Stimulated activated CD8-positive, alpha-beta memory T cell treated with anti-CD3 and anti-CD28 coated beads, Interleukin-15, amount 100 ng/mL, for 1 hour (primary cell): ENCODE results near the gene FBXO42.
"Not testable (repeated sequence)": the region's sequence is repeated elsewhere in the genome, so short reads cannot be mapped to it uniquely, and the experiment has no call there.

Source experiments
- DNase-seq: peaks from one replicate; pipeline ENCODE4 v3.0.0-alpha.2; 2020; ENCODE audit warnings: low read depth

FBXO42 gene

DNA sequence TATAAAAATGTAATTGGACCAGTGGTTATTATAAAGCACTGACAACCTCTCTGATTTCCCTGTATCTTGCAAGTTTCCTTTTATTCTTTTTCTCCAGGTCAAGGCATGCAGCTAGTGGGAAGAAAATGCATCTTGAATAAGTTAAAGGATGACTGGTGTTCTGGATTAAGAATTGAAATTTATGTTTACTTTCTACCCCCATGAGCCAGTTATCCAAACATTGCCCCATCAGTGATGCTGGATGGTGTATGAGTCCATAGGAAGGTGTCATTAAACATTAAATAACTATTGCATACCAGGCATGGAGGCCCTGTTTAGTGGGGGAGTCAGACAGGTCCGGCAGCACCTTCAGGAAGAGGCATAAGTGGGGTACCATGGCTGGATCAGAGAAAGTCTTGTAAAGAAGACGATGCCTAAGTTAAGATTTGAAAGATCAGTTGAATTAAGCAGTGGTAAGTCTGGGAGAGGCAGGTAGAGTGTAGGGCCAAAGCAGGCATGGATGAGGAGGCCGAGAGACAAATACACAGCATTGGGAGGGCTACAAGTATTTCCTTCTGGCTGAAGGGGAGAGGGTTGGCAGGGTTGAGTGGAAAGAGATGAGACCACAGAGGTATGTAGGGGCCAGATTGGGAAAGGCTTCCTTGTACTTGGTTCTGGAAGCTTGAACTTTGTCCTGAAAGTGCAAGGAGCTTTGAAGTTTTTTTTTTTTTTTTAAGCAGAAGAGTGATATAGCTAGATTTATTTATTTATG lies 20.4 kb upstream of the FBXO42 start:
- no peak for DNase-seq

DNA sequence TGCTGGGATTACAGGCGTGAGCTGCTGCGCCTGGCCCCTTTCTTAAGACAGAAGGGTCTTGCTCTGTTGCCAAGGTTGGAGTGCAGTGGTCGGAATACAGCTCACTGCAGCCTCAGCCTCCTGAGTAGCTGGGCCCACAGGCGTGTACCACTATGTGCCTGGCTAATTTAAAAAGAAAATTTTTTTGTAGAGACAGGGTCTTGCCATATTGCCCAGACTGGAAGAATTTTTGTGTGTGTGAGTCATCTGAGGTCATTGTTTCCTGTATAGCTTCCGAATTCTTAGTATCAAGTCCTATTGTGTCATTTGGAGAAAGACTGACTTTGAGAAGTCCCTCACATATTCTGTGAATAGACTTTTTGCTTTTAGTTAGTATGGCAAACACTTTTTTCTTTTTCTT lies 19.4 kb upstream of the FBXO42 start:
- no peak for DNase-seq

DNA sequence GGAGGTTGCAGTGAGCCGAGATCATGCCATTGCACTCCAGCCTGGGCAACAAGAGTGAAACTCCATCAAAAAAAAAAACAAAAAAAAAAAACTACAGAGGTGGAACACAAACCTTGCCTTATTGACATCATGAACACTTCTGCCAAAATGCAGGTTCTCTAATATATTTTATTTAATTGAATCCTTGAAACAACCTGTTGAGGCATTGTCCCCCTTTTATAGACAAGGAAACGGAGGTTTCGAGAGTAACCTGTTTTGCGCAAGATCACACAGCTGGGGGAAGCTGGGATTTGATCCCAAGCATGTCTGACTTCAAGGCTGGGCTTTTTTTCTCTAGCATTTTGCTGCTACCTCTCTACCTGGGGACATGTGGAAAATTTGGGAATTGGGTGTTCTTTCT lies 17.5 kb upstream of the FBXO42 start:
- DNase-seq = no peak

DNA sequence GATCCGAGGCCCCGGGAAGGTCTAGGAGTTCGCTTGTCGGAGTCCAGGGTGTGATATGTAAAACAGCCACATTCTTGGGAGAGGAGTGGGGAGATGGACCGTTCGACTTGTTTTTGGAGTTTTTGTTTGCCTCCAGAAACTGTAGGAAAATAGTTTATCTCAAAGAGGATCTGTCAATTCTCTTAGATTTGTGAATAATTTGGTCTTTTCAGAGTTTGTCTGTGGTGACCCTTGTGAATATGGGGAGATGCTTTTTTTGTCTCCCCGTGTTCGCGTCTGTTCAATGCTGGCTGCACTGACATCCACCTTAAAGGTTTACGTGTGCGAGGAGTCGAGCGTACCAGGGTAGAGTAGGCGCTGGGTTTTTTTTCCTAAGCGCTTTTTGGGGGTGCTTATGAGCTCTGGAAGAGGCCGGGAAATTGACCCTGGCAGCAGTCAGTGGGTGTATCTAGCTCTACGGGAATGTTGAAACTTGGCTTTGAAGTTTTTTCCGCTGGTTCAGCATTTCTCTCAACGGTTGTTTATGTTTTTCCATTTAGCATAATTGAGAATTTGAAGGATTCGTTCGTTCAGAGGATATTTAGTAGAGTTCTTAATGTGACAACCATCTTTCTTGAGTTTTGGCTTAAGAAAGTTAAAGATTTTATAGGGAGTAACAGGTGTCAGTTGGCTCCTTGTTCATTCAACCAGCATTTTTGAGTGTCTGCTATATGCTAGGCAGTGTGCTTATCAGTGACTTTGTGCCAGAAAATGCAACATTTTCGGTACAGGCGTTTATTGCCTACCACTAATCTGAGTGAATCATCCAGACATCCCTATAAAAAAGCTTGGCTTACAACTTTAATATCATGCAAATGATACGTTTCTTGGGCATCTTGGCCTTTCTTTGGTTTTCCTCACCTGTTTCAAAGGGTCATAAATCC lies 15.9 kb upstream of the FBXO42 start:
- no peak for DNase-seq

DNA sequence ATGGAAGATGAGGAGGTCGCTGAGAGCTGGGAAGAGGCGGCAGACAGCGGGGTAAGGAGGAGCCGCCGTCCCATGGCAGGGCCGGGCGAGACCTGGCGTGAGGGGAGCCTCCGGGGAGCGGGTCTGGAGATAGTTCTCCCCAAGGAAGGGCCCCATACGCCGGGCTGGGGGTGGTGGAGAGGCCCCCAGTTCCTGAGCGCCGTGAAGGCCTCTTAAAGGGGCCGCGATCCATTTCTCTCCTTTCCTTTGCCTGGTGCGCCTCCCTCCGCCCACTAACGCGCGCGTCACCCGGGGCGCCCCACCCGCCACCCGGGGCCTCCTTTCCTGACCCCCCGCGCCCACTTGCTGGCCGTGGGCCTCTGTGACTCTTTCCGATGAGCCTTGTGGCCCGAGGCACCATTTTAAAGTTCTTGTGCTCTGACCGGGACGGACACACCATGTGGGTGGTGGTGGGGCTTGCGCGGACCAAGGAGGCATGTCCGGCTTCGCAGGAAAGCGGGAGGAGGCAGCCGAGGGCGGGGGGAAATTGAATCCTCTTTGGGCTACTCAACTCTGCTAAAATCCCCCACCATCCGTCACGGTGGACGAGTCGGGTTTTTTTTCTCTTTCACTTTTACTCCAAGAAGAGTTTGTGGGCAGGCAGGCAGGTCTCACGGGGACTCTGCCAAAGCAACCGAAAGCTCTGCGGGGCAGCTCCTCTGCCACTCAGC lies 15.1 kb upstream of the FBXO42 start:
- peak; percentile 64 for DNase-seq

DNA sequence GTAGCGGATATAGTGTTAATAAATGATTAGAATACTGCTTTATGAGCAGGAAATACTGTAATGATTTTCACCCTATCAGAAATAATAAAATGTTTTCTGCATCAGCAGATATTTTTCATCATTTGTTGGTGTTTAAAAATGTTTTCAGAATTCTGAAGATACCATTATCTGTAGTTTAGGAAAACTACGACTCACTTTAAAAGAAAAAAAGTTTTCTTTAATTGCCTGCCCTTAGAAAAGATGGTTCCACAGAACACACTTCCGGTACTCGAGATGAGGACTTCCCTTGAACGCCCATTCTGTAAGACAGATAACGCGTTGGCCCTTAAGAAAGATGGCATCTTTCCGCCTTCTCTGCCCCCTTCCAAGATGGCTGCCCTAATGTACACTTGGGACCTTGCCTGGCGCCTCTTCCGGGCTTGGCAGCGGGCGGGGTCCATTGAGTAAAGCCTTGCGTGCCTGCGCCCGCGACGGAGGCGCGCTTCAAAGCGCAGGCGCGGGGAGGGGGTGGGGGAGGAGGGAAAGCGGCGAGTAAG lies 14.5 kb upstream of the FBXO42 start, which contains the start of gene SZRD1:
TSS of gene SZRD1 (plus strand) at position 521 of the 536 bp plus-strand sequence. CDS start 16 bp downstream, outside the sequence.
- peak; percentile 82 for DNase-seq

DNA sequence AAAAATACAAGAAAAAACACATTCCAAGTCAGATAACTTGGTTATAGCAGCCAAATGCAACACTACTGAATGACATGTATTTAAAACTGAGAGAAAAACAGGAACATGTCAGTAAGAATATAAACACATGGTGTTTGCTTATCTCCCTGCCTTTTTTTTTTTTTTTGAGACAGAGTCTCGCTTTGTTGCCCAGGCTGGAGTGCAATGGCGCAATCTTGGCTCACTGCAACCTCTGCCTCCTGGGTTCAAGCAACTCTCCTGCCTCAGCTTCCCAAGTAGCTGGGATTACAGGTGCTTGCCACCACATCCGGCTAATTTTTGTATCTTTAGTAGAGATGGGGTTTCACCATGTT lies 12.8 kb upstream of the FBXO42 start:
- not testable (repeated sequence) for DNase-seq

DNA sequence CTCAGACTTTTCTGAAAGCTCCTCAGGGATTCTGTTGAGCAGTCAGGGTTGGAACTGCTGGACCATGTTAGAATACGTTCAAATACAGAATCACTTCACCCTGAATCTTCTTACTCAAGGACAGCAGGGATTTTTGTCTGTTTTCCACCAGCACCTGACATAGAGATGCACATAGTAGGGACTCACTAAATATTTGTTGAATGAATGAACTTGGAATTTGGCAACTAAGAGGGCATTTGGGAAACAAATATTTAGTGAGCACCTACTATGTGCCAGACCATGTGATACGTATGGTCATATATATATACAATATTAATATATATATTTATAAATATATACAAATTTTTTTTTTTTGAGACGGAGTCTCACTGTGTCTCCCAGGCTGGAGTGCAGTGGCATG lies 4.6 kb upstream of the FBXO42 start:
- DNase-seq = no peak

DNA sequence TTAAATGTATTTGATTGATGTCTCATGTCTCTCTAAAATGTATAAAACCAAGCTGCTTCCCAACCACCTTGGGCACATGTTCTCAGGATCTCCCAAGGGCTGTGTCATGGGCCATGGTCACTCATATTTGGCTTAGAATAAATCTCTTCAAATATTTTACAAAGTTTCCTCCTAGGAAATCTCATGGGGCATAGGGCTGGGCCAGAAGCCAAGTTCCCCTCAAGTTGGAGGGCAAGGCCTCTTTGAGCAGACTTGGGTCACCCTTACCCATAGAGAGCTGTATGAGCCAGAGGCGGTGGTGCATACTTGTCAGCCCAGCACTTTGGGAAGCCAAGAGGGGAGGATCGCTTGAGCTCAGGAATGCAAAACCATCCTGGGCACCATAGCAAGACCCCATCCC lies 2.3 kb upstream of the FBXO42 start:
- no peak for DNase-seq

DNA sequence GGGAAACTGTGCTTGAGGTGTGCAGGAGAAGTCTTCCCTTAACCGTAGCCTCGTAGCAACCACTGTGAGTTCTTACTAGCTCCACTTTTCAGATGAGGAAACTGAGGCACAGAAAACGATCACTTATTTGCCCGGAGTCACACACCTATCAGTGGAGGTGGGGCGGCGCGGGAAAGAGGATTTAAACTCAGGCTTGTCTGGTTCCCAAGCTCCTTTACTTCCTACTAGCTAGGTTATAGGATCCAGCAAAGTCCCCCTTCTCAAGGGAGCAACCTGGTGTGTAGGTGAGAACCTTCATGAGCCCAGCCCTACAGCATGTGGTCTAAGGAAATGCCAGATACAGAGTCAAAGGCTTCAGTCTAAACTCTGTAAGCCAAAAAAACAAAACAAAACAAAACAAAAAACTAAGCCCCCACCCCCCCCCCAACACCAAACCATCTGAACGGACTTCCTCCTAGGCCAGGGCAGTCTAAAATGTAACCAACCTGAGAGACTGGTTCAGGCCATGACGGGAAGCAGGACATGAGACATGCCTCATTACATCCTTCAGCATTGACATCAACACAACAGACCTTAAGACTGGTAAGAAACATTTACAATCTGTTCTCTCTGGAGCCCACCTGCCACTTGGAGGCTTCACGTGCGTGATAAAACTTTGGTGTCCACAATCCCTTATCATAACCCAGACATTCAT lies 709 bp upstream of the FBXO42 start:
- no peak for DNase-seq

DNA sequence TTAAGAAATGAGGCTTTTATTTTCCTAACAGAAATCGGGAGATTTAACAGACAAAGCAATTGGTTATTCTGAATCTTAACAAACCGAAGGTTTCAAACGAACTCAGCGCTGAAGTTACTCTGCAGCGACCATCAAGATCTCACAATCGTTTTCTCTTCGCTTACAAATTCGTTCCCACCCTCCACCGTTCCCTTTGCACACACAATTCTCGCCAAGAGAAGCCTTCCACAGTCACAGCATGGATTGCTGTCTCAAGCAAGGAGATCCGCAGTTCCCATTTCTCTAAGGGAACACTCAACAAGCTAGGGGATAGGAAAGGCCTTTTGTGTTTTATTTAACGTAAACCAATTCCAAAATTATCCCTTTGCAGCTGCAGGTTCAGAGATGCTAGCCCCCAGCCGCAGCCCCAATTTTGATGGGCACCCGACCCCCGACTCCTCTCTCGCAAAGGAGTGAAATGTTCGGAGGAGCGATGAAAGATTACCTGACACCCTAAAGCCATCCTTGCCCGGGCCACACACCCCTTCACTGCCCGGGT lies 755 bp downstream of the FBXO42 start:
- no peak for DNase-seq

DNA sequence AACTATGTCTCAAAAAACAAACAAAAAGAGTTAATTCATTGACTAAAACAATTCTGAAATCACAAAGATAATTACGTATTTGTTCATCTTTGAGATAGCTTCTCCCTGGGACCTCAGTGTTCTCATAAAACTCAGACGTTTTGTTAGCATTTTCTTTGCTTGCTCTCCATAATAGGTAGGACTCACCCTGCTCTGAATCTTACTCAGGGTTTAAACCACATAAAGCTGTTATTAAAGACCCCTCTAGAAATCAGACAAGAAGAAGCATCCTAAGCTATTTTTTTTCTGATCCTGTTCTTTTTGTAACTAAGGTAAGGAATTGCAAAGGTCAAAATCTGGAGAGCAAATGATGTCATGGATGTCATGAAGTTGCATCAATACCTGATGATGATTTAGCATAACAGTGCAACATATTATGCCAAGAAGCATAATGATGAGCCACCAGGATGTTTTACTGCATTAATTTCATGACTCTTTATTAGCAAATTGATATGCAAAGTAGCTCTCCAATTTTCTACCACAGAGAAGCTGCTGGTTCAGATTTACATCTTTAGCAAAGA lies 2.4 kb downstream of the FBXO42 start:
- DNase-seq = no peak

DNA sequence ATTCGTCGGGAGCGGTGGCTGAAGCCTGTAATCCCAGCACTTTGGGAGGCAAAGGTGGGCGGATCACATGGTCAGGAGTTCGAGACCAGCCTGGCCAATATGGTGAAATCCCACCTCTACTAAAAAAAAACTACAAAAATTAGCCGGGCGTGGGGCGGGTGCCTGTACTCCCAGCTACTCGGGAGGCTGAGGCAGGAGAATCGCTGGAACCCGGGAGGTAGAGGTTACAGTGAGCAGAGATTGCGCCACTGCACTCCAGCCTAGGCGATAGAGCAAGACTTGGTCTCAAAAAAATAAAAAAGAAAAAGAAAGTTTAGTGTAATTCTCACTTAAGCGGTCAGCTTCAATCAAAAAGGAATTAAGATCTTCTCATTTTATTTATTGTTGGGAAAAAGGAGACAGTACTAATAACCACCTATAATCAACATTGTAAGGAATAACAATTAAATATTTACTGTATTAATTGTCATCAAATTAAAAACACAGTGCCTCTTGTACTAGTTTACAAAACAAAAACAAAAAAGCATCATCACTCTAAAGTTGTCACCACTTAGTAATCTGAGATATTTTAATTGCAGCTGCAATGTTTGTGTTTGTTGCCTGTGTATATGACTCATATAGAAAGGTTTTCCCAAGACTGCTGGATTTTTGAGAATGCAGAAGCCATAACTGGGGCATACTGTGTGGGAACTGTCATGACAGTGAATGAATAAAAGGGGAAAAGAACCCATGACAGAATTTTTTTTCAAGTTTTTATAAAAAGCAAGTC lies 3.7 kb downstream of the FBXO42 start:
- no peak for DNase-seq

DNA sequence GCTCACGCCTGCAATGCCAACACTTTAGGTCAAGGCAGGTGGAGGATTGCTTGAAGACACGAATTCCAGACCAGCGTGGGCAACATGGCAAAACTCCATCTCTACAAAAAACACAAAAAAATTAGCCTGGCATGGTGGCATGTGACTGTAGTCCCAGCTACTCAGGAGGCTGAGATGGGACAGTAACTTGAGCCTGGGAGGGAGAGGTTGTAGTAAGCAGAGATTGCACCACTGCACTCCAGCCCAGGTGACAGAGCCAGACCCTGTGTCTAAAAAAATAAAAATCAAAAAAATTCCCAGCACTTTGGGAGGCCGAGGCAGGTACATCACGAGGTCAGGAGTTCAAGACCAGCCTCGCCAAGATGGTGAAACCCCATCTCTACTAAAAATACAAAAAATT lies 9.0 kb downstream of the FBXO42 start:
- not testable (repeated sequence) for DNase-seq

DNA sequence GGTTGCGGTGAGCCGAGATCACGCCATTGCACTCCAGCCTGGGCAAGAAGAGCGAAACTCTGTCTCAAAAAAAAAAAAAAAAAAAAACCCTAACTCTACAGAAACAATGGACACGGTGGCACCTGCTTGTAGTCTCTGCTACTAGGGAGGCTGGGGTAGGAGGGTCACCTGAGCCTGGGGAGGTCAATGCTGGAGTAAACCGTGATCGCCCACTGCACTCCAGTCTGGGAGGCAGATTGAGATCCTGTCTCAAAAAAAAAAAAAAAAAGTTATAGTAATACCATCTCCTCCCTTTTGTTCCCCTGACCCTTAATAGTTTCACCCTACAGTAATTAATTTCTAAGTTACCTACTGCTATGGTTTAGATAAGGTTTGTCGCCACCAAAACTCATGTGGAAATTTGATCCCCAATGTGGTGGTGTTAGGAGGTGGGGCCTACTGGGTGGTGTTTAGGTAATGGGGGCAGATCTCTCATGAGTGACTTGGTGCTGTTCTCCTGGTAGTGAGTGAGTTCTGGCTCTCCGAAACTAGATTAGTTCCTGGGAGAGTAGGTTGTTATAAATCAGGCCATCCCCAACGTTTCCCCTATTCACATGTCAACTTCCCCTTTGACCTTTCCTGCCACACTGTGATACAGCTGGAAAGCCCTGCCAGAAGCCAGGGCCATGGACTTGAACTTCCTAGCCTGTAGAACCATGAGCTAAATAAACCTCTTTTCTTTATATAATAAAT lies 9.8 kb downstream of the FBXO42 start:
- no peak for DNase-seq

DNA sequence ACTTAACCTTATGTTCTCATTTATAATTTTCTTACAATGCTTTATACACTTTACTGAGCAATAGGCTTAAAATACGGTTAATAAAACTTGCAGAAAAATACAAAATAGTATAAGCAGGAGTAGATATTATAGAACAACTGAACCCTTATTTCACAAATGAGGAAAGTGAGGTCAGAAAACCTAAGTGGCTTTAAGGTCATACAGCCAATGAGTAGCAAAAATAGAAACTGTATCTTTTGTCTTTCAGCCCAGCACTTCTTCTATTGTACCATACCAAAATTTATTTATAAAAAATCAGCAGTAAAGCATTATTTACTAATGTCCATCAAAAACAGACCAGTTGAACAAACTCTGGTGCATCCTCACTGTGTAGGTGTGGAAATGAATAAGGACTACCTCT lies 11.6 kb downstream of the FBXO42 start:
- DNase-seq = no peak

DNA sequence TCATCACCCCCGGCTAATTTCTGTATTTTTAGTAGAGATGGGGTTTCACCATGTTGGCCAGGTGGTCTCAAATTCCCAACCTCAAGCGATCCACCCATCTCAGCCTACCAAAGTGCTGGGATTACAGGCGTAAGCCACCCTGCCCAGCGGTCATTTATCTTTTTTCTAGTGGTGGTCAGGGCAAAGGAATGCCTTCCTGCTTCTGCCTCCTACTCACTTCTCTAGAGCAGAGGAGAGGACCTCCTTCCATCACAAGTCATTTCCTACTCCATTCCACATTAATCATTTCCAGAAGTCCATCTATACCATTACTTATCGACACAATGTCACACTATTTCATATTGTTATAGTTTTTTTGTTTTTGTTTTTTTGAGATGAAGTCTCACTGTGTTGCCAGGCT lies 13.3 kb downstream of the FBXO42 start:
- DNase-seq = no peak

DNA sequence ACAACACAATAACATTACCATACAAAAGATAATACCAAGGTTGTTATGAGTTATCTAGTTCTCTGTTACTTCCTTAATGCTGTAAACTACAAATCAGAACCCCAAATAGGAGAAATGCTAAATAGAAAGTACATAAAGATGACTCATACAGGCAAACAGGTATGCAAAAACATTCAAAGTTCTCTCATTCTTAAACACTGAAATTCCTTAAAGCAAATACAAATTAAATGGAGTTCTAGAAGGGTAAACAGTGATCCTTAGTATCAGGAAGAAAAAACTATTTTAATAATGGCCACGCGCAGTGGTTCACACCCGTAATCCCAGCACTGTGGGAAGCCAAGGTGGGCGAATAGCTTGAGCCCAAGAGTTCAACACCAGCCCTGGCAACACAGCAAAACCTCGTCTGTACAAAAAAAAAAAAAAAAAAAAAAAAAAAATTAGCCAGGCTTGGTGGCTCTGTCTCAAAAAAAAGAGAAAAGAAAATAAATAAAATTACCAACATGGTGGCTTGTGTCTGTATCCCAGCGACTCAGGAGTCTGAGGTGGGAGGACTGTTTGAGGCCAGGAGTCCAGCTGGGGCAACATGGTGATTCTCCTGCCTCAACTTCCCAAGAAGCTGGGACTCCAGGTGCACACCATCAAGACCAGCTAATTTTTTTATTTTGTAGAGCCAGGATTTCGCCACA lies 17.5 kb downstream of the FBXO42 start:
- DNase-seq = no peak

DNA sequence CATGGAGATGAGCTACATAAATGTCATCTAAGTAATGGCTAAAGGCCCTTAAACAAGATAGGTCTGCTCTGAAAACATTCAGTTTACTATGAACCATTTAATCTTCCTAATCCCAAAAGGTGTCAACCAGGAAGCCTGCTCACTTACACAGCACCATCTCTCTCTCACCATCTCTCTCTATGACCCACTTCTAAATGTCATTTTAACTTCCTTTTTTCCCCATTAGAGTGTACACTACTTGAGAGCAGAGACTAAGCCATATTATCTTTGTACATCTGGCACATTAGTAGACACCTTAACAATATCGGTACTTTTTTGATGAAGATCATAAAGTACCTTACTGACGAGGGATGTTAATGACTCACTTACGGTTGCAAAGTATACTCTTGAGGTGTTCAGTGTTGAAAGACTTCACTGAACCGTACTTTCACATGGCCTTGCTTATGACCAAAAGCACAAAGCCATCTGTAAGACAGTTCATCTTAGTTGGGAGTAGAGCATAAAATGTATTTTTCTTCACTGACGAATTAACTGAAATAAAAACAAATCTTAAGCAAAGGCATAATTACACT lies 25.4 kb downstream of the FBXO42 start:
- no peak for DNase-seq
